GM12873 (cell line): ENCODE results near the gene NHLRC4.

Experiments
- TF ChIP-seq, protein P1 (sequence below): IDR thresholded peaks from 2 replicates; pipeline ENCODE4 v1.5.1; 2012; ENCODE audit warnings: low read depth, mild to moderate bottlenecking, moderate library complexity, low read length, control low read depth; ENCODE audit not compliant: insufficient read depth; ENCODE audit errors: missing control alignments

The NHLRC4 gene

DNA sequence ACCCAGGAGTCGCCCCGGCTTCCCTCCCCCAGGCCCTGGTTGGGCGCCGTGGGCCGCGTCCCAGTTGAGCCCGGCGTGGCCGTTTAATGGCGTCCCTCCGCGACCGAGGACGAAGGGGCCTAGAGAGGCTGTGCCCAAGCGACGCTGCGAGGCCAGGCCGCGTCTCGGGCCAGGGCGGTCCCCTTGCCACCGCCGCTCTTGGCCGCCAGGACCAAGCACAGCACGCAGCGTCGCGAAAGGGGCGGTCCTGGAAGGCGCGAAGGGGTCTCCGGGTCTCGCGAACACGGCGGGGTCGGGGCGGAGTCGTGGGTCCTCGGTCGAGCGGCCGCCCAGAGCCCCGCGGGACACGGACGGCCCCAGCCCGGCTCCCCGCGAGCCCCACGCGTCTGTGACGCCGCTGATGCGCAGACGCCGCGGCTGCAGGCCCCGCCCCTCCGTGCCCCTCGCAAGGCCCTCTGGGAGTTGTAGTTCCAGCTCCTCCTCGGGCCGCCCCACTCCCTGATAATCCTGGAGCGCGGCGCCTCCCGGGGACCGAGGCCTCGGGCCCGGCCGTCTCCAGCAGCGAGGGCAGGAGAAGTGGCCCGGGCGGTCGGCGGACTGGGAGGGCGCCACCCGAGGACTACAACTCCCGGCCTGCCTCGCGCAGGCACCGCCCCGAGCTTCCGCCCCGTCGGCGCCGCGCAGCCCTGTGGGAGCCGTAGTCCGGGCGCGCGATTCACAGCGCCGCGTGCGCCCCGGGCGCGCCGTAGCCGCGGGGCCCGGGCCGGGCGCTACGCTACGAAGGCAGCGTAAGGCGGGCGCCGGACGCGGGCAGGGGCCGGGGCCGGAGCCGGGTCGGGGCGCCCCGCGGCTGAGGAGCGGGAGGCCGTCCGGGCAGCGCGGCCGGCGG, 39.5 kb upstream of the NHLRC4 start, which contains the start of gene CAPN15:
Gene CAPN15, plus strand, starts transcription at position 698 of the 889 bp plus-strand sequence. CDS start 19,127 bp downstream, outside the sequence.
- TF ChIP-seq, protein P1, sequence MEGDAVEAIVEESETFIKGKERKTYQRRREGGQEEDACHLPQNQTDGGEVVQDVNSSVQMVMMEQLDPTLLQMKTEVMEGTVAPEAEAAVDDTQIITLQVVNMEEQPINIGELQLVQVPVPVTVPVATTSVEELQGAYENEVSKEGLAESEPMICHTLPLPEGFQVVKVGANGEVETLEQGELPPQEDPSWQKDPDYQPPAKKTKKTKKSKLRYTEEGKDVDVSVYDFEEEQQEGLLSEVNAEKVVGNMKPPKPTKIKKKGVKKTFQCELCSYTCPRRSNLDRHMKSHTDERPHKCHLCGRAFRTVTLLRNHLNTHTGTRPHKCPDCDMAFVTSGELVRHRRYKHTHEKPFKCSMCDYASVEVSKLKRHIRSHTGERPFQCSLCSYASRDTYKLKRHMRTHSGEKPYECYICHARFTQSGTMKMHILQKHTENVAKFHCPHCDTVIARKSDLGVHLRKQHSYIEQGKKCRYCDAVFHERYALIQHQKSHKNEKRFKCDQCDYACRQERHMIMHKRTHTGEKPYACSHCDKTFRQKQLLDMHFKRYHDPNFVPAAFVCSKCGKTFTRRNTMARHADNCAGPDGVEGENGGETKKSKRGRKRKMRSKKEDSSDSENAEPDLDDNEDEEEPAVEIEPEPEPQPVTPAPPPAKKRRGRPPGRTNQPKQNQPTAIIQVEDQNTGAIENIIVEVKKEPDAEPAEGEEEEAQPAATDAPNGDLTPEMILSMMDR = no peak

DNA sequence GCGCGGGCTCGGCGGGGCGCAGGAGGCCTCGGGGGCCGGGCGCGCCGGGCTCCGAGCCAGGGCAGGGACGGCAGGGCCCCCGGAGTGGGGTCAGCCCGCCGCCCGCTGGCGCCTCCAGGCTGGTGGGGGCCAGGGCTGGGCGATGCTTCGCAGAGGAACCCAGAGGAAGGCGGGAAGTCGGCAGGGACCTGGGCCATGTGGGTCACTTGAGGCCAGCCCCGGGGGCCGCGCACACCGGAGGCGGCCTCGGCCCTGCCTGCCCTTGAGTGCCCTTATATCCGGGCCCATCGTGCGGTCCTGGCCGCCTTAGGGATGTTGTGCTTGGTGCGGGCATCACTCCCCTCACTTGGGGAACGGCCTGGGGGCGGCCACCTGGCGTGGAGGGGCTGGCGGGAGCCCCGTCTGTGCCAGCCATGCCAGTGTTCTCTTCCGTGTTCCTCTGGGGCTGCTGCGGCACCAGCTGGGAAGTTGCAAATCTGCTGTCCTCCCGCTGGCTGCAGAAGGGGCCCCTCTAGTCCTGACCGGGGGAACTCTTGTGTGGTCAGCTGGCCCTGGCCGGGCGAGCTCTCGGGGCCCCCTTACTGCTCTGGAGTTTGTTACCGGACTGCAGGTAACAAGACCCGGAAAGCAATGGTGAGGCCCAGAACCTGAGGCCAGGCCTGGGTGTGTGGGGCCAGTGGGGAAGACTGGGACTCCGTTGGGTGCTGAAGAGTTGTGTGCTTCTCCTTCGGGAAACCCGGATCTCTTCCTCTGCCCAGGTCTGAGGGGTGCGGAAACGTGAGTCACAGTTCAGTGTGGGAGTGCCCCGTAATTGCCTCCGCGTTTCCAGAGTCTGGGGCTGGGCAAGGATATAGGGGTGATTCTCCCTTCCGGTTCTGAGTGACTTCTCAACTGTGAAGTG, 38.4 kb upstream of the NHLRC4 start:
- TF ChIP-seq, protein P1 = no peak

DNA sequence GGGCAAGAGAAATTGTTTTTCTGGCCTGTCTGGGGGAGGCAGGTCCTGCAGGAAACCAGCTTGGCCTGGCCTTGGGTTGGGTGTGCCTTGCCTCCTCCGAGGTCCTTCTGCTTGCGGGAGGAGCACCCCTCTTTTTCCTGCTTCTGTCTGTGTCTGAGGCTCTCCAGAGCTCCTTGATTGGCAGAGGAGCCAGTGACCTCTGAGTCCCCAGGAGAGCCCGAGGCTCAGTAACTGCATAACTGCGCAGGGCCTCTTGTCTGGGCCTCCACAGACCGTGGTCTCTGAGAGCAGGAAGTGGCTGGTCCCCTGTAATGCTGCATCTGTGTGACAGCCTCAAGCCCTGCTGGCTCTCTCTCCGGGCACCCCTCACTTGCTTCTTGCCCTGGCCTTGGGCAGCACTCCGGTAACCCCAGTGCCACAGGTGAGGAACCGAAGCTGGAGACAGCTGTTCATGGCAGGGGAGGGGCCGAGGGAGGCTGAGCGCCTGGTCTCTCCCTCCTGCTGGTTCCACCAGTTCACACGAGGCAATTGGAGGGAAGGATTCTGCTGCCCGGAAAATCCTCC, 37.7 kb upstream of the NHLRC4 start:
- TF ChIP-seq, protein P1 = no peak

DNA sequence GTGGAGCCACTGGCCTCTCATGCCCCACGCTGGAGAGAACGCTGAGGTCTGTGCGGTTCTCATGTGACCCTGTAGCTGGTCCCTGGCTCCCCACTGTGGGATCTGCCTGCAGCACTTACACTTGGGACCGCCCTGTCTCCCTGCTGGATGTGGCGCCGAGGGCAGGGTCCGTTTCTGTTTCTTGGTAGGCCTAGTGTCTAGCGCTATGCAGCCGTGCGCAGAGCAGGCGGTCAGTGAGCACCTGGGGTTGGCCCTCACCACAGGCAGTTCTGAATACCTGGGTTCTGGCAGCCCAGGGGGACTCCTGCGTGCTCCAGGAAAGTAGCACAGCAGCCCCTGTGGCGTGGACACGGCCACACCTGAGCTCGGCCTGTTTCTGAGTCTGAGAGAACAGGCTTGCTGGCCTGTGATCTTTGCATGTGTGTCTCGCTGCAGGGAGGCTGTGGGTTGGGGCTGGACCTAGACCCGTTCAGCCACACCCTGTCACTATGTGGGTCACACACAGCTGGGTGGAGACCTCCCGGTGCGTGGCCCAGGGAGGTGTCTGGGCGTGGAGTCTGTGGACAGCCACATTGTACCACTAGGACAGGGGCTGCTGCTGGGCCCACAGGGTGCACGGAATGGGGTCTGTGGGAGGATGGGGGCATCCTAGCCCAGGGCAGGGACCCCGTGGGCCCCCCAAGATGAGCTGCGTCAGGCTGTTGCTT, 36.5 kb upstream of the NHLRC4 start:
- TF ChIP-seq, protein P1 = no peak

DNA sequence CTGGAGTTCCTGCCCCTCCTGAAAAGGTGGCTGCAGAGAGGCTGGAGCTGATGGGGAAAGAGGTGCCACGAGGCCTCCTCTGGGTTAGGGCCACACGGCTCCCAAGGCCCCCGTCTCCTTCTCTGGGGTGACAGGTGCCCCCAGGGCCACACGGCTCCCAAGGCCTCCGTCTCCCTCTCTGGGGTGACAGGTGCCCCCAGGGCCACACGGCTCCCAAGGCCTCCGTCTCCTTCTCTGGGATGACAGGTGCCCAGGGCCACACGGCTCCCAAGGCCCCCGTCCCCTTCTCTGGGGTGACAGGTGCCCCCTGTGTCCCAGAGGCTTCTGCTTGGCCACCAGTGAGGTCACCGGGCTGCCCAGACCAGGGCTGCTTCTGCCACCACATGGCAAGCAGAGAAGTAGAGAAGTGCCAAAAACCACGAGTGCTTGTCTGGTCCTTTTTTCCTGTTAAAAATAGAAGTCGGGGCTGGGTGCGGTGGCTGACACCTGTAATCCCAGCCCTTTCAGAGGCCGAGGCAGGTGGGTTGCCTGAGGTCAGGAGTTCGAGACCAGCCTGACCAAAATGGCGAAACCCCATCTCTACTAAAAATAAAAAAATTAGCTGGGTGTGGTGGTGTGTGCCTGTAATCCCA, 35.2 kb upstream of the NHLRC4 start:
- TF ChIP-seq, protein P1 = no peak

DNA sequence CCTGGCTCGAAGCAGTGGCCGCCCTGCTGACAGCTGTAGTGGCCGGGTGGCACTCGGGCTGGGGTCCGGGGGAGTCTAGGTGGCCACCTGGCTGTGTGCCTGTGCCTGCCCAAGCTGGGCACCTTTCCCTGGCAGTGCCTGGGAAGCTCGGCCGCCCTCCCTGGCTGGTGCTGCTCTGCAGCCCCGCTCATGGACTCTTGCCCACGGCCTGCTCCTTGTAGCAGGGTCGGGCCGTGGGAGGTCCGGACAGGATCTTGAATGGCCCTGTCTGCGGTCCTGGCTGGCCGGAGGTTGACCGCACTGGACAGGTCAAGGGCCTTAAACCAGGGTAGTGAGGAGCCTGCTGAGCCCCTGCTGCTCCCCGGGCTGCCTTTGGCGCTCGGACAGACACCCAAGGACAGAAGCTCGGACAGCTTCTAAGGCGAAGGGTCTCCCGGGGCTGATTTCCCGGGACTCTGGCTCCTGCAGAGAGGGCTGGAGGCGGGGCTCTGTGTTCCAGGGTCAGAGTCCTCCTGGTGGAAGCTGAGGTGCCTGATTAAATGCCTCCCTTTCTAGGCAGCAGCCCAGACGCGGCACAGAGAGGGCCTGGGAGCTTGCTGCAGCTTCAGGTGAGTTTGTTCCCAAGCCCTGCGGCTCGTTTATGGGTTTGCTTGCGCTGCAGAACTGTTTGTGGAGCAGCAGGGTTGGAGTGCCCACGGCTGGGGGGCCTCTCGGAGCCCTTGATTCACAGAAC, 33.2 kb upstream of the NHLRC4 start:
- TF ChIP-seq, protein P1 = no peak
